Measurements from ENCODE around the gene BCL11B.

BCL11B gene

DNA sequence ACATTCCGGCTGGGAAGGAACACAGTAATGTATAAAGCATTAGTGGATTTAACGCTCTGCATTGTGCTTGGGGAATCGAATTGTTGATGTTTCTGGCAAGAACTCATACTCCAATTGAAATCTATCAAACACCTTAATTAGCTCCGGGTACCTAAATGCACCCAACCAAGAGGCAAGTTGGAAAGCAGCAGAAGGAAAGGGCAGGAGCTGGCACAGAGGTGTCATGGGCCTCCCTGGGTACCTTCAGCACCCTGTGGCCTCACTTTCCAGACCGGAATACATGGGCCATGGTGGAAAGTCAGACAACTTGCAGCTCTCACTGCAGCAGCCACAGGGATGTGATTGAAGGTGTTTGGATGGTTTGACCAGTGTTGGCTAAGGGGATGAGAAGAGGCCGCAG is 6.8 kb upstream of the BCL11B start:
- FAIRE-seq (no peak), DNase-seq (ENCODE audit: insufficient read length, low spot score) (no peak)
- TF ChIP-seq, protein P1, sequence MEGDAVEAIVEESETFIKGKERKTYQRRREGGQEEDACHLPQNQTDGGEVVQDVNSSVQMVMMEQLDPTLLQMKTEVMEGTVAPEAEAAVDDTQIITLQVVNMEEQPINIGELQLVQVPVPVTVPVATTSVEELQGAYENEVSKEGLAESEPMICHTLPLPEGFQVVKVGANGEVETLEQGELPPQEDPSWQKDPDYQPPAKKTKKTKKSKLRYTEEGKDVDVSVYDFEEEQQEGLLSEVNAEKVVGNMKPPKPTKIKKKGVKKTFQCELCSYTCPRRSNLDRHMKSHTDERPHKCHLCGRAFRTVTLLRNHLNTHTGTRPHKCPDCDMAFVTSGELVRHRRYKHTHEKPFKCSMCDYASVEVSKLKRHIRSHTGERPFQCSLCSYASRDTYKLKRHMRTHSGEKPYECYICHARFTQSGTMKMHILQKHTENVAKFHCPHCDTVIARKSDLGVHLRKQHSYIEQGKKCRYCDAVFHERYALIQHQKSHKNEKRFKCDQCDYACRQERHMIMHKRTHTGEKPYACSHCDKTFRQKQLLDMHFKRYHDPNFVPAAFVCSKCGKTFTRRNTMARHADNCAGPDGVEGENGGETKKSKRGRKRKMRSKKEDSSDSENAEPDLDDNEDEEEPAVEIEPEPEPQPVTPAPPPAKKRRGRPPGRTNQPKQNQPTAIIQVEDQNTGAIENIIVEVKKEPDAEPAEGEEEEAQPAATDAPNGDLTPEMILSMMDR (IDR thresholded peaks at IDR 0.05; ENCODE audit: insufficient read depth, missing control alignments) = no peak

DNA sequence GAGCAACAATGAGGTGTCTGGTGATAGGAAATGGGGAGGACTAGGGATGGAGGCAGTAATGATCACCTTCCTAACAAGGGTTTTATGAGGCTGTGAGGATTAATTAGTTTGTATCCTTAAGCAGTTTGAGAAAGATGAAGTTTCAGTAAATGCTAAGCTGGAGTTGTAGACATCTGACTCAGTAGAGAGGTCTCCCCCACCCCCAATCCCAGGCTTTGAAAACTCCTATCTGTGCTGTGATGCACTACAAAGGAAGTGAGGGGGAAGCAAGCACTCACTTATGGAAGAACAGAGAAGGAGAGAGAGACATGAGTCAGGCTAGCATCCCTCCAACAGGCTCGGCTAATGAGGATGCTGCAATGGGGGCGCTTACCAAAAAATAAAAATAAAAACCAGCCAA is 5.5 kb upstream of the BCL11B start:
- no peak for FAIRE-seq
- no peak for DNase-seq (ENCODE audit: insufficient read length, low spot score)
- TF ChIP-seq, protein P1 (IDR thresholded peaks at IDR 0.05; ENCODE audit: insufficient read depth, missing control alignments) = no peak

DNA sequence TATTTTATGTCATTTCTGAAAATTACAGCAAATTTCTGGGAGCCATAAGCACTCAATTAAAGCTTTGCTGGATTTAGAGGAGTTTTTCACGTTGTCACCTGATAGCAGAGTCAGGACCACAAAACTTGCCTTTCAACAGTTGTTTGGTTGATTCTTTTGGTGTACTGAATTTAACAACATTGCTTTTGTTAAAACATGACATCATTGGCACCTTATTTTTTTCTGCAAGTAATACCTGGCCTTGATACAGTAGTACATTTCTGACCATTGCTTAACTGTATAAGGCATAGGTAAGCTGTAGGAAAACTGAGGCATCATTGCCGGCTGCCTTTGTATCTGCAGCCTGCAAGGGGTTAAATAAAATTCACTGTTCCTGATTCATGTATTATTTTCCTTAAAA is 4.5 kb upstream of the BCL11B start:
- DNase-seq (ENCODE audit: insufficient read length, low spot score) (no peak), FAIRE-seq (no peak)
- TF ChIP-seq, protein P1 (IDR thresholded peaks at IDR 0.05; ENCODE audit: insufficient read depth, missing control alignments) = no peak

DNA sequence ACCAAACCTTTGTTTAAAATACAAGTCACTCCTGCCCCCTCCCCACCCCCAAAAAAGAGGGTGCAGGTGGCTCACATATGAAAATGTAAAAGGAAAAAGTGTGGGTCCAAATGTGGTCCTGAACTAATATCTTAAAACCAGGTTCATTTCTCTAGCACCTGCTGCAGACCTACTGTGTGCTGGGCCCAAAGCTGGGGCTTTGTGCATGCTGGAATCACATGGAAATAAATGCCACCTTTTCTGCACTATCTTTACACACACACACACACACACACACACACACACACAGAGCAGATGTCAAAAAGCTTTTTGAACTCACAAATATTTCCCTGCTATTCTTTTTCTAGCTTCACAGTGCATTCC is 3.2 kb upstream of the BCL11B start:
- TF ChIP-seq, protein P1 (IDR thresholded peaks at IDR 0.05; ENCODE audit: insufficient read depth, missing control alignments) = no peak
- no peak for FAIRE-seq

DNA sequence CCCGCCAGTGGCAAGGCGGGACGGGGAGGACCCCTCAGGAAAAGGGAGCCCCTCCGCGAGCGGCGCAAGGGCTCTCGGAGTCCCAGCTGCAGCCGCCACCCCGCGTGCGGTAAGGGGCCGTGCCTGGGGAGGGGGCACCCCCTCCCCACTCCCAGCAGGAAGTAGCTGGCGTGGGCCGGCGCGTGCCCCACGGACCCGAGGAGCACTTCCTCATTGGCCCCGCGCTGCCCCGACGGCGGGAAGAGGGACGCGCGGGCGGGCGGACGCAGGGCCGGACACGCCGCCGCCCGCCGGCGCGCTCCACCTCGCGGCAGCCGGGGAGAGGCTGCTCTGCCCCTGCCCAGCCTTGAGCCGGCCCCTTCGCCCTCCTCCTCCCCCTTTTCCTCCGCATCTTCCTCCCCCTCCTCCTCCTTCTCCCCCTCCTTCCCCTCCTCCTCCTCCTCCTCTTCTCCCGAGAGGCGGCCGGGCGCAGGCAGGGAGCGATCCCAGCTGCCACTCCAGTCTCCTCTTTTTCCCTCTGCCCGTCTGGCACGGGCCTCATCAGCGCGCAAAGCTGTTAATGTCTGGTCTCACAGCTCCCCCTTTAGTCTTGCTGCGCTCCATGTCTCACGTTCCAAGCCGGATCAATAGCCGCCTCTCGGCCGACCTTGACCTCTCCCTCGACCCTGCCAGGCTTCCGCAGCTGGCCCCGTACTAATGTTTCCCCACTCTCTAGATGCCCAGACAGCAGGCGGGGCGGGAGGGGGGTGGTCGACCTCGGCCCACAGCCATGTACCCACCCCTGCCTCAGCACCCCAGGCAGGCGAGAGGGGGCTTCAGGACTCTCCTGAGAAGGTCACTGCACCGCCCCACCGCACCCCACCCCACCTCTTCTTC is 2.6 kb upstream of the BCL11B start:
- DNase-seq (ENCODE audit: insufficient read length, low spot score) (peak; percentile 72), FAIRE-seq (no peak)
- TF ChIP-seq, protein P1 (IDR thresholded peaks at IDR 0.05; ENCODE audit: insufficient read depth, missing control alignments) = peak; percentile 80

More for the DNA sequence above, 3.2 kb upstream of the BCL11B start:
- DNase-seq (ENCODE audit: insufficient read length, low spot score) = no peak

DNA sequence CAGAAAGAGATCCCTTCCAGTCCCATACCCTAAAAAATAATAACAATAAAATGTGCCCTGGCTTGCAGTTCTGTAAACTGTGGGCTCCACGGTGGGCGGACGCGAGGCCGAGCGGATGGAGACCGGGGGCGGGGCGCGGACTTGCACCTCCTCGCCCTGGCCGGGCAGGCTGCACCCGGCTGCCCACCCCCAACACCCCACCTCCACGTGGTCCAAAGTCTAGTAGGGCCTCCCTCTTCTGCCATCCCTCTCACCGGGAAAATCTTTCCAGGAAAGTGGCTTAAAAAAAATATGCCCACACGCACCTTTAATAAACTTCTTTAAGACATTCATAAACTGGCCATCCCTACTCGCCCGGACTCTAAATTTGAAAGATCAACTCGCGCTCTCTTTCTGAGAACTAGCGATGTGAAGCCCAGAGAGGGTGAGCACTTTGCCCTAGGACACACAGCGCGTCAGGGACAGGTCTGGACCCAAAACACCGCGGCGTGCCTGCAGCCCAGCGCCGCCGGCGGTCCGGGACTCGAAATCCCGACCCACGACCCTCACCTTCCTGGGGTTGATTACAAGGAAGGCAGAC is 1.9 kb upstream of the BCL11B start:
- FAIRE-seq (no peak), DNase-seq (ENCODE audit: insufficient read length, low spot score) (no peak)
- TF ChIP-seq, protein P1 (IDR thresholded peaks at IDR 0.05; ENCODE audit: insufficient read depth, missing control alignments) = no peak

All from D721Med (cell line).